GM19035 (cell line): ENCODE results near the gene RPL28.

Source experiments
- ATAC-seq: cut with Tn5 transposase; IDR thresholded peaks from one replicate; pipeline ENCODE4 v1.9.1; 2021; ENCODE audit not compliant: unreplicated experiment

The RPL28 gene

DNA sequence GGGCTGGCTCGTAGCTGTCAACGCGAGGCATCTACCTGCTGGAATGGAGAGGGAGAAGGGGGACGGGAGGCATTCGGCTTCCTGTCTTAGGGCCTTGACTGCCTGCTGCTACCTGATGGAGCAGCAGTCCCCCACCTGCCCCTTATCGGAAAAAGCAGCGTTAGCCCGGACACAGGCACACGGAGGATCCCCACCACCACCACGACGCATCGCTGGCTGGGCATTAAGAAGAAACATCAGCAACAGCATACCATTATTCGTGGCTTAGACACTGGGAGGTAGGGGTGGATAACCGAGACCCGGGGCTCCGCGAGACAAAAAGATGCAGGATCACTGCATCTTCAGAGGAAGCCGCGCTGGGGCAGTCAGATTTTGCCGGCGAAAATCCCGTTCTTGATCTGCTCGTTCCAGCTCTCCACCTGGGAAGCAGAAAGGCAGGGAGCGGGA is 32.4 kb upstream of the RPL28 start:
- no peak for ATAC-seq

- no peak for ATAC-seq
Observed at GRCh38 chr19:55353803-55354697, 31.7 kb upstream of the RPL28 start.

GRCh38 chr19:55354698-55355212 is 31.0 kb upstream of the RPL28 start, which contains the start of gene COX6B2:
TSS of gene COX6B2 (minus strand) at chr19:55354719. CDS start at chr19:55354521, 198 bp downstream.
- ATAC-seq, result no peak

- no peak for ATAC-seq
Observed at GRCh38 chr19:55355213-55355821, 30.4 kb upstream of the RPL28 start.

DNA sequence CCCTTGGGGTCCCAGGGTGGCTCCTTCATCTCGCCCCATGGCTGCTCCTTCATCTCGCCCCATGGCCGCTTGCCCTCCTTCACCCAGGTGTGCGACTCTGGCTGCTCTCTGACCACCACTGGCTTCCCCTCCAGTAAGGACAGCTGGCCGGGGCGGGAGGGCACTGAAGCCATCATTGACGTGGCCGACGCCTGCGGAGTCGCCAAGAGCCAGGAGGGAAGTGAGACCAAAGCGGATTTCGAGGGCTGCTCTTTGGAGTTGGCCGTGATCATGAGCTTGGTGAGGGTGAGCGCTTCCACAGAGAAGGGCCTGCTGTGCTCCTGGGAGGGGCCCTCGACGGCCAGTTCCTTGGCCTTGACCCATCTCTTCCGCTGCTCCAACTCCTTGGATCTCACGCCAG is 27.2 kb upstream of the RPL28 start:
- no peak for ATAC-seq

- no peak for ATAC-seq
Observed at GRCh38 chr19:55358943-55359908, 26.5 kb upstream of the RPL28 start.

GRCh38 chr19:55360902-55361301 is 24.8 kb upstream of the RPL28 start:
- ATAC-seq, result no peak

- no peak for ATAC-seq
Observed at GRCh38 chr19:55362174-55362989, 23.4 kb upstream of the RPL28 start.

DNA sequence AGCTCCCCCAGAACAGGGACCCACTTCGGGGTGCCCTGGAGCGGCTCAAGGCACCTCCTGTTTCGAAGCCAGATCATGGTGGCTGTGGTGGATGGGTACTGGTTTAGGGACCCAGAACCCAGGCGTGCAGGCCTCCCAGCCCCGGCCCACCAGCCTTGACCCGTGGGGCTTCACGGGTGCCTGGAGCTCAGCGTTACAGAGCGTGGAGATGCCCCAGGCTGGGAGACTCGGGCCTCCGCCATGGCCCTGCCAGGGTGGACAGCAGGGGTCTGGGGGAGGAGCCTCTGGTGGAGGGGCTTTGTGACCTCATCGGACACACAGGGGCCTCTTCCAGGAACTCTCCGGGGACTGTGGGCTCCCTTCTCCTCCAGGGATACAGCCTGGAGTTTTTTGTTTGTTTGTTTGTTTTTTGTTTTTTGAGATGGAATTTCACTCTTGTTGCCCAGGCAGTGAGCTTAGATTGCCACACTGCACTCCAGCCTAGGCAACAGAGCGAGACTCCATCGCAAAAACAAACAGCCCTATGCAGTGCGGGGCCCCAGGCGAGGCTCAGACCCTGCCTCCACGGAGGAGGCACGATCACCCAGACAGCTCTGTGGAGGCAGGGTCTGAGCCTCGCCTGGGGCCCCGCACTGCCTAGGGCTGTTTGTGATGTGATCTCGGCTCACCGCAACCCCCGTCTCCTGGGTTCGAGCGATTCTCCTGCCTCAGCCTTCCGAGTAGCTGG is 22.6 kb upstream of the RPL28 start, which contains the start of gene GARIN5B:
GARIN5B (minus strand) TSS at position 271 of the 727 bp plus-strand sequence; CDS start at position 77, 194 bp downstream.
- ATAC-seq, result no peak

DNA sequence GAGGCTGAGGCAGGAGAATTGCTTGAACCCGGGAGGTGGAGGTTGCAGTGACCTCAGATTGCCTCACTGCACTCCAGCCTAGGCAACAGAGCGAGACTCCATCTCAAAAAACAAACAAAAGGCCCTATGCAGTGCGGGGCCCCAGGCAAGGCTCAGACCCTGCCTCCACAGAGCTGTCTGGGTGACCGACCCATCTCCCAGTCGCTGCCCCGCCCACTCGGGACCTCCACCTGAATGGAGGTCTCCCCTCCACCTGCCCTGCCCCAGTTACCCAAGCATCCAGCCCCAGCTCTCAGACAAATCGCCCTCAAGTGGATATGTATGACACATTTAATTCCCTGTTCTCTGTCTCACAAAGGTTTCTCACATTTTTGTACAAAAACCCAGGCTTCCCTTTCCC is 20.5 kb upstream of the RPL28 start:
- ATAC-seq, result no peak

- no peak for ATAC-seq
Observed at GRCh38 chr19:55365964-55366363, 19.8 kb upstream of the RPL28 start.

DNA sequence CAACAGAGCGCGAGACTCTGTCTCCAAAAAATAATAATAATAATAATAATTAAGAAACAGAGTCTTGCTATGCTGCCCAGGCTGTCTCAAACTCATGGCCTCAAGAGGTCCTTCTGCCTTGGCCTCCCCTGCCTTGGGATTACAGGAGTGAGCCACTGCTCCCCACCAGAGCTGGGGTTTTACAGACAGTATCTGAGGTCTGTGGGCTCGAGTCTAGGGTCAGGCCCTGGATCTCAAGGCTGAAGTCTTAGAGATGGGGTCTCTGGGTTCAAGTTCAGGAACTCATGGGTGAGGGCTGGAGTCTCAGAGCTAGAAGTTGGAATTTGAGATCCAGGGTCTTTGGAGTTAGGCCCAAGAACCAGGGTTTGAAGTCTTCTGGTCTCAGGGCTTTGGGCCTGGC is 18.9 kb upstream of the RPL28 start:
- ATAC-seq, result no peak

- no peak for ATAC-seq
Observed at GRCh38 chr19:55368106-55368505, 17.6 kb upstream of the RPL28 start.

DNA sequence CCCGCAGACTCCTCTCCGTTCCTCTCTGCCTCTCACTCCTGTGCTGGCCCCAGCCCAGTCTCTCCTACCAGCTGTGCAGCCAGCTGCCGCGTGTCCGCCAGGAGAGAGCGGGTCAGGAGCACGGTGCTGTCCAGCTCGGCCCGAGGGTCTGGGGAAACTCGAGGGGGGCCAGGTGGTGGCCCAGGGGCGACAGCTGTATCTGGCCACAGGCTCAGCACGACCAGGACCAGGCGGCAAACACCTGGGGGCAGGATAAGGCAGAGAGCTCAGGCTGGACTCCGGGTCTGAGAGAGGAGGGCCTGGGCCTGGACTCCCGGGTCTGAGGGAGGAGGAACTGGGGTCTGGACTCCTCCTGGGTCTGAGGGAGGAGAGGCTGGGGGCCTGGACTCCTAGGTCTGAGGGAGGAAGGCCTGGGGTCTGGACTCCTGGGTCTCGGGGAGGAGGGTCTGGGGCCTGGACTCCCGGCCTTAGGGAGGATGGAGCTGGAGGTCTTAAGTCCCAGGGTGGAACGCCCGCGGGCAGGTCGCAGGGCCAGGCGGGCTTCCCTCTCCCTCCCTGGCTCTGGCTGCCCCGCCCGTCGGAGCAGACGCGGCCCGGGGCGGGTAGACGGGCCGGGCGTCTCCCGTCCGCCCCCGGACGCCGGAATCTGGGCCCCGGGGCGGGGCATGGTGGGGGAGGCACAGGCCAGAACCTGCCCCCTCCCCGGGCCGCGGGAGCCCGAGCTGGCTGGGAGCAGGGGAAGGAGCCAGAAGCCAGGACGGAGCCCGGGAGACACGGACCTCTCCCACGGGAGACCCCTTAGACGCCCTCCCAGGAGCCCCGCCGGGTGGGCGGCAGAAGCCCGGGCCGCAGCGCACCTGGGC is 16.8 kb upstream of the RPL28 start:
- ATAC-seq, result no peak

DNA sequence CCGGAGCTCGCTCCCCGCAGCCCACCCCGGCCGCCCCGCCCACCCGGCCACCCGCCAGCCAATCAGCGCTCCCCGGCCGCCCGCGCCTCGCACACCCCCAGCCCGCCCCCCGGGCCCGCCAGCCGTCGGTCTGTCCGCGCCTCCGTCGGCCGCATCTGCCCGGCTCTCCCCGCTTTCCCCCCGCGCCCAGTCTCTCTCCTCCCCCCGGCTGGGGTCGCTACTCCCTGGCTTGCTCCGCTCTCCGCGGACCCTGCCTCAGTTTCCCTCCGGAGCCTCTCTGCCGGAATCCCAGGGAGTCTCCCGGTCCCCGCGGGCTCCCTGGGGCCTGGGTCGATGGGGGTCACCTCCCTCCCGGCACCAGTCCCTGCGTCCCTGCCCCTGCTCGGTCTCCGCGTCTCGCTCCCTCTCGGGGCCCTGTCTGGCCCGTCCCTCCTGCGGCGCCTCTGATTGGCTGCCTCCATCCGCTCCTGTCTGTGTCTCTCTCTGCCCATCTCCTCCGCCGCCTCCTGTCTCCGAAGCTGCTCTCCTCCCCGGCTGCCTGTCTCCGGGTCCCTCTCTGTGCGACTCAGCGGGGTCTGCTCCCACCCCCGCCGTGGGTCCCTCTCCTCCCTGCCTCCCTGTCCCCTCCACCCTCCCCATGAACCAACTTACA is 16.0 kb upstream of the RPL28 start:
- no peak for ATAC-seq

GRCh38 chr19:55370305-55370988 is 15.3 kb upstream of the RPL28 start, which contains the start of gene IL11:
TSS of gene IL11 (minus strand) at chr19:55370463. CDS start at chr19:55370310, 153 bp downstream.
- ATAC-seq, result no peak
